RPMI8226 (cell line): ENCODE results near the gene TAB3.
"Not testable (repeated sequence)": the region's sequence is repeated elsewhere in the genome, so short reads cannot be mapped to it uniquely, and the experiment has no call there.

Experiments used
- DNase-seq: peaks from one replicate; pipeline ENCODE4 v3.0.0-alpha.2; 2015

TAB3 gene

GRCh38 chrX:30814978-30815377, 74.1 kb downstream of the TAB3 start:
- no peak for DNase-seq

- no peak for DNase-seq
Observed at GRCh38 chrX:30812326-30812725, 76.7 kb downstream of the TAB3 start.

GRCh38 chrX:30806187-30806728, 82.8 kb downstream of the TAB3 start:
- no peak for DNase-seq

GRCh38 chrX:30804462-30804861, 84.6 kb downstream of the TAB3 start:
- DNase-seq: no peak

DNA sequence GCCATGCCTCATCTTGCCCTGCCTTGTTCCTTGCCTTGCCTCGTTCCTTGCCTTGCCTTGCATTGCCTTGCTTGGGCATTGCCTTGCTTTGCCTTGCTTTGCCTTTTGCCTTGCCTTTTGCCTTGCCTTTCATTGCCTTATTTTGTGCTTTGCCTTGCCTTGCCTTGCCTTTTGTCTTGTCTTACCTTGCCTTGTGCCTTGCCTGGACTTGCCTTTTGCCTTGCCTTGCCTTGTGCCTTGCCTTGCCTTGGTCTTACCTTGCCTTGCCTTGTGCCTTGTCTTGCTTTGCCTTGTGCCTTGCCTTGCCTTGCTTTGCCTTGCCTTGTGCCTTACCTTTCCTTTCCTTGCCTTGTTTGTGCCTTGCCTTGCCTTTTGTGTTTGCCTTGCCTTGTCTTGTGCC, 88.2 kb downstream of the TAB3 start:
- DNase-seq: no peak

DNA sequence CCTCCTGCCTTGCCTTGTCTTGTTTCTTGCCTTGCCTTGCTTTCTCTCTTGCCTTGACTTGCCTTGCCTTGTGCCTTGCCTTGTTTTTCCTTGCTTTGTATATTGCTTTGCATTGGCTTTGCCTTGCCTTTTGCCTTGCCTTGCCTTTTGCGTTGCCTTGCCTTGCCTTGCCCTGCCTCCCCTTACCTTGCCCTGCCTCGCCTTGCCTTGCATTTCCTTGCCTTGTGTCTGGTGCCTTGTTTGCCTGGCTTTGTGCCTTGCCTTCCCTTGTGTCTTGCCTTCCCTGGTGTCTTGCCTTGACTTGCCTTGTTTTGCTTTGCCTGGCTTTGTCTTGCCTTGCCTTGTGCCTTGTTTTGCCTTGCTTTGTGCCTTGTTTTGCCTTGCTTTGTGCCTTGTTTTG, 89.7 kb downstream of the TAB3 start:
- no peak for DNase-seq

DNA sequence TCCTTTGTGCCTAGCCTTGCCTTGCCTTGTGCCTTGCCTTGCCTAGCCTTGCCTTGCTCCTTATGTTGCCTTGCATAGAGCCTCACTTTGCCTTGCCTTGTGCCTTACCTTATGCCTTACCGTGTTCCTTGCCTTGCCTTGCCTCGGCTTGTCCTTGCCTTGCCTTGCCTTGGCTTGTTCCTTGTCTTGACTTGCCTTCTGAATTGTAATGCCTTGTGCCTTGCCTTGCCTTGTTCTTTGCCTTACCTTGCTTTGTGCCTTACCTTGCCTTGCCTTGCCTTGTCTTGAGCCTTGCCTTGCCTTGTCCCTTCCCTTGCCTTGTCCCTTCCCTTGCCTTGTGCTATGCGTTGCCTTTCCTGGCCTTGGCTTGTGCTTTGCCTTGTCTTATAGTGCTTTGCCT, 90.2 kb downstream of the TAB3 start:
- DNase-seq: no peak

DNA sequence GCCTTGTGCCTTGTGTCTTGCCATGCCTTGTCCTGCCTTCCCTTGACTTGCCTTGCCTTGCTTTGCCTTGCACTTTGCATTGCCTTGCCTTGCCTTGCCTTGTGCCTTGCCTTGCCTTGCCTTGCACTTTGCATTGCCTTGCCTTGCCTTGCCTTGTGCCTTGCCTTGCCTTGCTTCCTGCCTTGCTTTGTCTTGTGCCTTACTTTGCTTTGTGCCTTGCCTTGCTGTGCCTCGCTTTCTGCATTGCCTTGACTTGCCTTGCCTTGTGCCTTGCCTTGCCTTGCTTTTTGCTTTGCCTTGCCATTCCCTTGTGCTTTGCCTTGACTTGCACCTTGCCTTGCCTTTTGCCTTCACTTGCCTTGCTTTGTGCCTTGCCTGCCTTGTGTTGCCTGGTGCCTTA, 91.8 kb downstream of the TAB3 start:
- not testable (repeated sequence) for DNase-seq

DNA sequence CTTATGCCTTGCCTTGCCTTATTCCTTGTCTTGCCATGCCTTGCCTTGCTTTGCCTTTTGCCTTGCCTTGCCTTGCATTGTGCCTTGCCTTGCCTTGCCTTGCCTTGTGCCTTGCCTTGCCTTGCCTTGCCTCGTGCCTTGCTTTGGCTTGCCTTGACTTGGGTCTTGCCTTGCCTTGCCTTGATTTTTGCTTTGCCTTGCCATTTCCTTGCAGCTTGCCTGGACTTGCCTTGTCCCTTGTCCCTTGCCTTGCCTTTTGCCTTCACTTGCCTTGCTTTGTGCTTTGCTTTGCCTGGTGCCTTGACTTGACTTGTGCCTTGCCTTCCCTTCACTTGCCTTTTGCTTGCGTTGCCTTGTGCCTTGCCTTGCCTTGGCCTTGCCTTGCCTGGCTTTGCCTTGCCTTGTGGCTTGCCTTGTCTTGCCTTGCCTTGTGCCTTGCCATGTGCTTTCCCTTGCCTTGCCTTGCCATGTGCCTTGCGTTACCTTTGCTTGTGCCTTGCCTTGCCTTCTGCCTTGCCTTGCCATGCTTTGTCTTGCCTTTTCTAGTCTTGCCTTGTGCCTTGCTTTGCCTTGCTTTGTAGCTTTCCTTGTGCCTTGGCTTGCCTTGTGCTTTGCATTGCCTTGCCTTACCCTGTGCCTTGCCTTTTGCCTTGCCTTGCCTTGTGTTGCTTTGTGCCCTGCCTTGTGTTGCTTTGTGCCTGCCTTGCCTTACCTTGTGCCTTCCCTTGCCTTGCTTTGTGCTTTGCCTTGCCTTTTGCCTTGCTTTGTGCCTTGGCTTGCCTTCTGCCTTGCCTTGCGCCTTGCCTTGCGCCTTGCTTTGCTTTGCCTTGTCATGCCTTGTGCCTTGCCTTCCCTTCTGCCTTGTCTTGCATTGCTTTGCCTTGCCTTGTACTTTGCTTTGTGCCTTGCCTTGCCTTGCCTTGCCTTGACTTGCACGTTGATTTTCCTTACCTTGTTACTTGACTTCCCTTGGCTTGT, 92.8 kb downstream of the TAB3 start:
- no peak for DNase-seq

- no peak for DNase-seq
Observed at GRCh38 chrX:30794497-30794896, 94.6 kb downstream of the TAB3 start.

GRCh38 chrX:30793767-30794103, 95.3 kb downstream of the TAB3 start:
- DNase-seq: no peak

DNA sequence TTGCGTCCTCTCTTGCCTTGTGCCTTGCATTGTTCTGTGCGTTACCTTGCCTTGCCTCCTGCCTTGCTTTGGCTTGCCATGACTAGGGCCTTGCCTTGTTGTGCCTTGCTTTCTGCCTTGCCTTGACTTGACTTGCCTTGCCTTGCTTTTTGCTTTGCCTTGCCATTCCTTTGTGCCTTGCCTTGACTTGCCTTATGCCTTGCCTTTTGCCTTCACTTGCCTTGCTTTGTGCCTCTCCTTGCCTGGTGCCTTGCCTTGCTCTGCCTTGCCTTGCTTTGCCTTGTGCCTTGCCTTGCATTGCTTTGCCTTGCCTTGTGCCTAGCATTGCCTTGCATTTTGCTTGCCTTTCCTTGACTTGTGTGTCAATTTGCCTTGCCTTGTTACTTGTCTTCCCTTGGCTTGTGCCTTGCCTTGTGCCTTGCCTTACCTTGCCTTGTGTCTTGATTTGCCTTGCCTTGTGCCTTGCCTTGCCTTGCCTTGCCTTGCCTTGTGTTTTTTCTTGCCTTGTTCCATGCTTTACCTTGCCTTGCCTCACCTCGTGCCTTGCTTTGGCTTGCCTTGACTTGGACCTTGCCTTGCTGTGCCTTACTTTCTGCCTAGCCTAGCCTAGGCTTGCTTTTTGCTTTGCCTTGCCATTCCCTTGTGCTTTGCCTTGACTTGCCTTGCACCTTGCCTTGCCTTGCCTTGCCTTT, 95.8 kb downstream of the TAB3 start:
- DNase-seq: no peak

DNA sequence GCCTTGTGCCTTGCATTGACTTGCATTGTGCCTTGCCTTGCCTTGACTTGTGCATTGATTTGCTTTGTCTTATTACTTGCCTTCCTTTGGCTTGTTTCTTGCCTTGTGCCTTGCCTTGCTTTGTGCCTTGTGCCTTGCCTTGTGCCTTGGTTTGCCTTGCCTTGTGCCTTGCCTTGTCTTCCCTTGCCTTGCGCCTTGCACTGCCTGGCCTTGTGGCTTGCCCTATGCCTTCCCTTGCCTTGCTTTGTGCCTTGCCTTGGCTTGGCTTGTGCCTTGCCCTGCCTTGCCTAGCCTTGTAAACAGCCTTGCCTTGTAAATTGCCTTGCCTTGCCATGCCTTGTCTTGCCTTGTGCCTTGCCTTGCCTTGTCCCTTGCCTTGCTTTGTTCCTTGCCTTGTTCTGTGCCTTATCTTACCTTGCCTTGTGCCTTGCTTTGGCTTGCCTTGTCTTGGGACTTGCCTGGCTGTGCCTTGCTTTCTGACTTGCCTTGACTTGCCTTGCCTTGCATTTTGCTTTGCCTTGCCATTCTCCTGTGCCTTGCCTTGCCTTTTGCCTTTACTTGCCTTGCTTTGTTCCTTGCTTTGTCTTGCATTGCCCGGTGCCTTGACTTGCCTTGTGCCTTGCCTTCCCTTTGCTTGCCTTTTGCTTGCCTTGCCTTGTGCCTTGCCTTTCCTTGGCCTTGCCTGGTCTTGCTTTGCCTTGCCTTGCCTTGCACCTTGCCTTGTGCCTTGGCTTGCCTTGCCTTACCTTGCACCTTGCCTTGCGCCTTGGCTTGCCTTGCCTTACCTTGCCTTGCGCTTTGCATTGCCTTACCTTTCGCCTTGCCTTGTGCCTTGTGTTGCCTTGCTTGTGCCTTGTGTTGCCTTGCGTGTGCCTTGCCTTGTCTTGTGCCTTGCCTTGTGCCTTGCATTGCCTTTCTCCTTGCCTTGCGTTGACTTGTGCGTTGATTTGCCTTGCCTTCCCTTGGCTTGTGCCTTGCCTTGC, 97.5 kb downstream of the TAB3 start:
- no peak for DNase-seq

DNA sequence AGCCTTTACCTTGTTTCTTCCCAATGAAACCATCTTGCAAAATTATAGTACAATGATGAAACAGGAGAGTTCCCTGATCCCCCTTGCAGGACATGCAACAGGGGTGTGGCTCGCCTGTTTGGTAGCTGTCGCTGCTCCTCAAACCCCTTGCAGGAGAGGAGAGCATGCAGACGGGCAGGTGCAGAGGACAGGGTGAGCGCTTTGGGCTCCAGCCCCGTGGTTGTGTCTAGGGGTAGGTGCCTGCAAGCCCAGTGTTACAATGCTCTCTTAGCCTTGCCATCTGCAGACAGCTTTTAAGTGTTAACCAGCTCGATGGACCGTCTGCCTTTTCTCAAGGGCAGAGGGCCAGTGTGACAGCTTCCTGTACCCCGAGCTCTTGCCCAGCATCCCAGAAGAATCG, 102.0 kb downstream of the TAB3 start:
- no peak for DNase-seq

- no peak for DNase-seq
Observed at GRCh38 chrX:30786374-30786773, 102.7 kb downstream of the TAB3 start.

- DNase-seq: no peak
Observed at GRCh38 chrX:30781711-30782444, 107.2 kb downstream of the TAB3 start.

GRCh38 chrX:30779453-30780030, 109.5 kb downstream of the TAB3 start:
- no peak for DNase-seq

DNA sequence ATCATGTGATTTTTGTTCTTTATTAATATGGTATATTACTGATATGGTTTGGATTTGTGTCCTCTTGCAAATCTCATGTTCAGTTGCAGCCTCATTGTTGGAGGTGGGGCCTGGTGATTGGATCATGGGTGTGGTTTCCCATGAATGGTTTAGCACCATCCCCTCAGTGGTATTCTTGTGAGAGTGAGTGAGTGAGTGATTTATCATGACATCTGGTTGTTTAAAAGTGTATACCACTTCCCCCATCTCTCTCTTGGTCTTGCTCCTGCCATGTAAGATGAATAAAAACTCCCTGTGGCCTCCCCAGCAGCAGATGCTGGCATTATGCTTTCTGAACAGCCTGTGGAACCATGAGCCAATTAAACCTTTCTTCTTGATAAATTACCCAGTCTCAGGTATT, 111.5 kb downstream of the TAB3 start:
- DNase-seq: no peak
